Activated CD4-positive, alpha-beta memory T cell treated with anti-CD3 and anti-CD28 coated beads, Interleukin-2, amount 10 ng/mL, durations not matched to agents 7 days and 5 days (primary cell): ENCODE measurements around the gene LRRC42. TPM values are rescaled to one million over a fixed set of nuclear protein-coding genes. Genes with fewer than 3 reads are reported as not detected.
A peak's percentile ranks its signal among the peaks of the same experiment; 100 is the strongest.

Source experiments
- CTCF ChIA-PET: fragments of 350-600 bp; sonication (Branson Sonifier 250); formaldehyde crosslinking; loops from one replicate; lab custom pipeline; 2021; ENCODE audit warnings: antibody characterized with exemption, inconsistent platforms; lab: Charles Lee
- POLR2A ChIA-PET: fragments of 350-600 bp; sonication (Branson Sonifier 250); formaldehyde crosslinking; loops from one replicate; lab custom pipeline; 2021; ENCODE audit warnings: antibody characterized with exemption; lab: Charles Lee
- DNase-seq: peaks from one replicate; pipeline ENCODE4 v3.0.0-alpha.2; 2020
- H3K27ac Mint-ChIP-seq: one replicate; pipeline ENCODE4 v1.8.0; 2021; ENCODE audit warnings: mild to moderate bottlenecking, mixed read lengths
- H3K27me3 Mint-ChIP-seq: one replicate; pipeline ENCODE4 v1.8.0; 2021; ENCODE audit warnings: mixed read lengths
- H3K36me3 Mint-ChIP-seq: one replicate; pipeline ENCODE4 v1.8.0; 2021; ENCODE audit warnings: low read depth, mixed read lengths
- H3K4me1 Mint-ChIP-seq: one replicate; pipeline ENCODE4 v1.8.0; 2021; ENCODE audit warnings: mixed read lengths
- H3K4me3 Mint-ChIP-seq: one replicate; pipeline ENCODE4 v1.8.0; 2021; ENCODE audit warnings: mild to moderate bottlenecking, mixed read lengths
- H3K9me3 Mint-ChIP-seq: one replicate; pipeline ENCODE4 v1.8.0; 2021; ENCODE audit warnings: mixed read lengths
- total RNA-seq, 2 experiments: library from RNA; stranded (reverse); gene quantifications; one replicate each; pipeline ENCODE4 v1.2.3, GENCODE V29; 2021

The LRRC42 gene
- total RNA-seq: 10 to 100 TPM; 19.9 to 20.8 TPM

GRCh38 chr1:53946252-53947171 lies at the start of gene LRRC42:
TSS of gene LRRC42 (plus strand) at chr1:53946350. CDS start at chr1:53952000, 5,650 bp downstream.
- no peaks in the 10 kb centered on the region for H3K9me3 Mint-ChIP-seq
- peaks cover 50% of the 10 kb centered on the region for H3K4me1 Mint-ChIP-seq
- peaks cover 19% of the 10 kb centered on the region for H3K36me3 Mint-ChIP-seq
- ChIA-PET CTCF (interaction anchor here (0.9 to 4.9 kb wide), 21 partner anchors 9 to 120 kb away, joined by 3 to 41 read pairs (median 5); partner anchors contain the start of genes DIO1, NDC1, TCEANC2 and TMEM59), POLR2A (interaction anchor here (0.6 to 5.7 kb wide), 17 partner anchors 10 to 1913 kb away, joined by 3 to 51 read pairs (median 6); partner anchors contain the start of genes KTI12, NDC1, TCEANC2 and TMEM59)
- no peaks in the 10 kb centered on the region for H3K27me3 Mint-ChIP-seq
- H3K4me3 Mint-ChIP-seq: peak within 1 kb of the TSS; percentile 96
- H3K27ac Mint-ChIP-seq: peak within 1 kb of the TSS; percentile 92
- no peak for DNase-seq

GRCh38 chr1:53896635-53897229 lies 49.4 kb upstream of the LRRC42 start:
- Mint-ChIP-seq H3K27me3 (peaks cover 10% of the 10 kb centered on the region), H3K36me3 (peaks cover 4% of the 10 kb centered on the region), H3K4me3 (no peak overlapping the region), H3K27ac (no peak overlapping the region), H3K9me3 (no peaks in the 10 kb centered on the region), H3K4me1 (peaks cover 9% of the 10 kb centered on the region)
- DNase-seq: no peak
- ChIA-PET CTCF (no interaction called here), POLR2A (no interaction called here)

GRCh38 chr1:53899206-53899628 lies 46.9 kb upstream of the LRRC42 start:
- POLR2A ChIA-PET: interaction anchor here (0.8 to 3.1 kb wide), 4 partner anchors 9 to 46 kb away, joined by 3 to 13 read pairs (median 5); partner anchors contain the start of genes IFT25, LRRC42 and YIPF1
- Mint-ChIP-seq H3K4me3 (no peak overlapping the region), H3K4me1 (peaks cover 9% of the 10 kb centered on the region), H3K27me3 (peaks cover 10% of the 10 kb centered on the region), H3K36me3 (peaks cover 4% of the 10 kb centered on the region), H3K27ac (no peak overlapping the region), H3K9me3 (no peaks in the 10 kb centered on the region)
- CTCF ChIA-PET: interaction anchor here (1.2 to 1.5 kb wide), 2 partner anchors 20 to 38 kb away, joined by 4 to 5 read pairs; no protein-coding TSS in a partner anchor
- no peak for DNase-seq

GRCh38 chr1:53899708-53900107 lies 46.4 kb upstream of the LRRC42 start:
- H3K4me1 Mint-ChIP-seq: peaks cover 9% of the 10 kb centered on the region
- H3K4me3 Mint-ChIP-seq: no peak overlapping the region
- H3K36me3 Mint-ChIP-seq: peaks cover 4% of the 10 kb centered on the region
- DNase-seq: no peak
- H3K27ac Mint-ChIP-seq: no peak overlapping the region
- H3K27me3 Mint-ChIP-seq: peaks cover 8% of the 10 kb centered on the region
- no peaks in the 10 kb centered on the region for H3K9me3 Mint-ChIP-seq
- ChIA-PET CTCF (interaction anchor here (1.2 to 1.5 kb wide), 2 partner anchors 21 to 39 kb away, joined by 4 to 5 read pairs; no protein-coding TSS in a partner anchor), POLR2A (interaction anchor here (0.8 to 3.1 kb wide), 3 partner anchors 10 to 46 kb away, joined by 3 to 13 read pairs (median 7); partner anchors contain the start of genes IFT25, LRRC42 and YIPF1)

- no peaks in the 10 kb centered on the region for H3K9me3 Mint-ChIP-seq
- H3K27me3 Mint-ChIP-seq: no peaks in the 10 kb centered on the region
- ChIA-PET CTCF (interaction anchor here (0.6 kb wide), 2 partner anchors 86 to 483 kb away, joined by 3 to 4 read pairs; no protein-coding TSS in a partner anchor), POLR2A (no interaction called here)
- H3K4me3 Mint-ChIP-seq: no peak overlapping the region
- H3K36me3 Mint-ChIP-seq: no peaks in the 10 kb centered on the region
- peaks cover 9% of the 10 kb centered on the region for H3K4me1 Mint-ChIP-seq
- H3K27ac Mint-ChIP-seq: no peak overlapping the region
- no peak for DNase-seq
These were observed 43.7 kb upstream of the LRRC42 start for GRCh38 chr1:53902235-53903138.

GRCh38 chr1:53905509-53905908 lies 40.6 kb upstream of the LRRC42 start:
- Mint-ChIP-seq H3K4me3 (no peak overlapping the region), H3K4me1 (peaks cover 7% of the 10 kb centered on the region), H3K27me3 (no peaks in the 10 kb centered on the region), H3K27ac (no peak overlapping the region), H3K36me3 (peaks cover 5% of the 10 kb centered on the region), H3K9me3 (no peaks in the 10 kb centered on the region)
- CTCF ChIA-PET: no interaction called here
- DNase-seq: no peak
- POLR2A ChIA-PET: no interaction called here

GRCh38 chr1:53906121-53906520 lies 40.0 kb upstream of the LRRC42 start:
- no peaks in the 10 kb centered on the region for H3K27me3 Mint-ChIP-seq
- H3K4me1 Mint-ChIP-seq: peaks cover 4% of the 10 kb centered on the region
- H3K4me3 Mint-ChIP-seq: no peak overlapping the region
- no peaks in the 10 kb centered on the region for H3K9me3 Mint-ChIP-seq
- ChIA-PET POLR2A (no interaction called here), CTCF (interaction anchor here (1.6 kb wide), 1 partner anchor 27 kb away, joined by 5 read pairs; no protein-coding TSS in a partner anchor)
- DNase-seq: no peak
- H3K27ac Mint-ChIP-seq: no peak overlapping the region
- H3K36me3 Mint-ChIP-seq: peaks cover 5% of the 10 kb centered on the region

GRCh38 chr1:53909946-53910345 lies 36.2 kb upstream of the LRRC42 start:
- Mint-ChIP-seq H3K4me1 (no peaks in the 10 kb centered on the region), H3K36me3 (peaks cover 8% of the 10 kb centered on the region), H3K27ac (no peak overlapping the region), H3K4me3 (no peak overlapping the region), H3K9me3 (no peaks in the 10 kb centered on the region), H3K27me3 (no peaks in the 10 kb centered on the region)
- CTCF ChIA-PET: no interaction called here
- POLR2A ChIA-PET: no interaction called here
- DNase-seq: no peak

GRCh38 chr1:53911442-53911841 lies 34.7 kb upstream of the LRRC42 start:
- DNase-seq: no peak
- H3K36me3 Mint-ChIP-seq: peaks cover 12% of the 10 kb centered on the region
- ChIA-PET CTCF (interaction anchor here (1.0 kb wide), 1 partner anchor 37 kb away, joined by 3 read pairs; no protein-coding TSS in a partner anchor), POLR2A (interaction anchor here (1.1 kb wide), 1 partner anchor 11 kb away, joined by 3 read pairs; no protein-coding TSS in a partner anchor)
- H3K4me1 Mint-ChIP-seq: peaks cover 9% of the 10 kb centered on the region
- no peaks in the 10 kb centered on the region for H3K9me3 Mint-ChIP-seq
- no peak overlapping the region for H3K4me3 Mint-ChIP-seq
- no peak overlapping the region for H3K27ac Mint-ChIP-seq
- H3K27me3 Mint-ChIP-seq: no peaks in the 10 kb centered on the region

GRCh38 chr1:53913352-53914033 lies 32.7 kb upstream of the LRRC42 start:
- H3K4me1 Mint-ChIP-seq: peaks cover 16% of the 10 kb centered on the region
- peaks cover 19% of the 10 kb centered on the region for H3K36me3 Mint-ChIP-seq
- POLR2A ChIA-PET: no interaction called here
- CTCF ChIA-PET: interaction anchor here (0.7 kb wide), 1 partner anchor 46 kb away, joined by 3 read pairs; no protein-coding TSS in a partner anchor
- H3K9me3 Mint-ChIP-seq: no peaks in the 10 kb centered on the region
- no peak overlapping the region for H3K4me3 Mint-ChIP-seq
- no peak overlapping the region for H3K27ac Mint-ChIP-seq
- no peak for DNase-seq
- H3K27me3 Mint-ChIP-seq: no peaks in the 10 kb centered on the region

- POLR2A ChIA-PET: interaction anchor here (1.0 to 1.5 kb wide), 3 partner anchors 19 to 29 kb away, joined by 3 read pairs; partner anchors contain the start of genes LRRC42 and YIPF1
- DNase-seq: no peak
- CTCF ChIA-PET: interaction anchor here (0.6 kb wide), 1 partner anchor 29 kb away, joined by 3 read pairs; no protein-coding TSS in a partner anchor
- H3K27ac Mint-ChIP-seq: peak overlapping the region; percentile 85
- H3K4me3 Mint-ChIP-seq: no peak overlapping the region
- no peaks in the 10 kb centered on the region for H3K9me3 Mint-ChIP-seq
- peaks cover 29% of the 10 kb centered on the region for H3K36me3 Mint-ChIP-seq
- no peaks in the 10 kb centered on the region for H3K27me3 Mint-ChIP-seq
- peaks cover 36% of the 10 kb centered on the region for H3K4me1 Mint-ChIP-seq
These were observed 27.8 kb upstream of the LRRC42 start for GRCh38 chr1:53918343-53918742.
